Suprapubic skin (tissue), 4 donors: ENCODE measurements around the gene MAP4. TPM values are rescaled to one million over a fixed set of nuclear protein-coding genes. Genes with fewer than 3 reads are reported as not detected.

Source experiments
- DNase-seq, 2 donors: peaks; one replicate each; pipeline ENCODE4 v3.0.0-alpha.2; 2019; ENCODE audit warnings: low spot score in 2 of 2
- H3K27ac ChIP-seq: fragments of 200-600 bp; sonication (generic); one replicate; pipeline ENCODE4 v1.5.1; 2019
- H3K27me3 ChIP-seq: fragments of 200-600 bp; sonication (generic); one replicate; pipeline ENCODE4 v1.5.1; 2019
- H3K36me3 ChIP-seq: fragments of 200-600 bp; sonication (generic); one replicate; pipeline ENCODE4 v1.5.1; 2019
- H3K4me1 ChIP-seq: fragments of 200-600 bp; sonication (generic); one replicate; pipeline ENCODE4 v1.5.1; 2019
- H3K4me3 ChIP-seq: fragments of 200-600 bp; sonication (generic); one replicate; pipeline ENCODE4 v1.5.1; 2019; ENCODE audit warnings: mild to moderate bottlenecking
- H3K9me3 ChIP-seq: fragments of 200-600 bp; sonication (generic); one replicate; pipeline ENCODE4 v1.5.1; 2019
- EP300 ChIP-seq: sonication (generic); formaldehyde crosslinking; IDR thresholded peaks from one replicate; pipeline ENCODE4 v1.6.1; 2017; ENCODE audit warnings: antibody characterized with exemption
- POLR2A ChIP-seq, 2 donors: fragments of 450-650 bp; IDR thresholded peaks; one replicate each; pipeline ENCODE4 v1.6.1; 2017; ENCODE audit warnings: antibody characterized with exemption in 2 of 2, mild to moderate bottlenecking in 2 of 2, moderate library complexity in 2 of 2
- POLR2AphosphoS5 ChIP-seq, 3 donors: sonication (generic); formaldehyde crosslinking; IDR thresholded peaks; one replicate each; pipeline ENCODE4 v1.6.1; 2017; ENCODE audit warnings: antibody characterized with exemption in 3 of 3
- WGBS: methylation state at CpG from one replicate; pipeline ENCODE4 v1.1.5; 2018; 5-methylcytosine and 5-hydroxymethylcytosine counted together
- total RNA-seq, 4 donors: library from RNA; depleted of rRNA; stranded (reverse); fragments of >200 nt; gene quantifications; one replicate each; pipeline ENCODE4 v1.1.0, GENCODE V29; 2016
- TF ChIP-seq, protein P1 (sequence below), 2 donors: fragments of 200-600 bp in 1 of 2; fragments of 450-650 bp in 1 of 2; sonication (generic) in 1 of 2; IDR thresholded peaks; one replicate each; pipeline ENCODE4 v1.5.1; 2016 to 2019; ENCODE audit warnings: antibody characterized with exemption in 2 of 2, mild to moderate bottlenecking in 1 of 2, moderate library complexity in 1 of 2

MAP4 gene
- total RNA-seq, 4 donors from 2014 or later, result 132 to 162 (median 144) TPM

- WGBS, result 6% methylated on average over 1 of the region's 1 CpG
- TF ChIP-seq EP300, result no peak
- no peak for TF ChIP-seq POLR2A (IDR thresholded peaks at IDR 0.05)
- no peak for TF ChIP-seq POLR2AphosphoS5 (IDR thresholded peaks at IDR 0.05)
- TF ChIP-seq, protein P1, sequence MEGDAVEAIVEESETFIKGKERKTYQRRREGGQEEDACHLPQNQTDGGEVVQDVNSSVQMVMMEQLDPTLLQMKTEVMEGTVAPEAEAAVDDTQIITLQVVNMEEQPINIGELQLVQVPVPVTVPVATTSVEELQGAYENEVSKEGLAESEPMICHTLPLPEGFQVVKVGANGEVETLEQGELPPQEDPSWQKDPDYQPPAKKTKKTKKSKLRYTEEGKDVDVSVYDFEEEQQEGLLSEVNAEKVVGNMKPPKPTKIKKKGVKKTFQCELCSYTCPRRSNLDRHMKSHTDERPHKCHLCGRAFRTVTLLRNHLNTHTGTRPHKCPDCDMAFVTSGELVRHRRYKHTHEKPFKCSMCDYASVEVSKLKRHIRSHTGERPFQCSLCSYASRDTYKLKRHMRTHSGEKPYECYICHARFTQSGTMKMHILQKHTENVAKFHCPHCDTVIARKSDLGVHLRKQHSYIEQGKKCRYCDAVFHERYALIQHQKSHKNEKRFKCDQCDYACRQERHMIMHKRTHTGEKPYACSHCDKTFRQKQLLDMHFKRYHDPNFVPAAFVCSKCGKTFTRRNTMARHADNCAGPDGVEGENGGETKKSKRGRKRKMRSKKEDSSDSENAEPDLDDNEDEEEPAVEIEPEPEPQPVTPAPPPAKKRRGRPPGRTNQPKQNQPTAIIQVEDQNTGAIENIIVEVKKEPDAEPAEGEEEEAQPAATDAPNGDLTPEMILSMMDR (IDR thresholded peaks at IDR 0.05), result no peak
- H3K4me1 ChIP-seq, result peaks cover 23% of the 10 kb centered on the region
Measured at GRCh38 chr3:47985381-47985780, 30.8 kb downstream of the MAP4 start.

DNA sequence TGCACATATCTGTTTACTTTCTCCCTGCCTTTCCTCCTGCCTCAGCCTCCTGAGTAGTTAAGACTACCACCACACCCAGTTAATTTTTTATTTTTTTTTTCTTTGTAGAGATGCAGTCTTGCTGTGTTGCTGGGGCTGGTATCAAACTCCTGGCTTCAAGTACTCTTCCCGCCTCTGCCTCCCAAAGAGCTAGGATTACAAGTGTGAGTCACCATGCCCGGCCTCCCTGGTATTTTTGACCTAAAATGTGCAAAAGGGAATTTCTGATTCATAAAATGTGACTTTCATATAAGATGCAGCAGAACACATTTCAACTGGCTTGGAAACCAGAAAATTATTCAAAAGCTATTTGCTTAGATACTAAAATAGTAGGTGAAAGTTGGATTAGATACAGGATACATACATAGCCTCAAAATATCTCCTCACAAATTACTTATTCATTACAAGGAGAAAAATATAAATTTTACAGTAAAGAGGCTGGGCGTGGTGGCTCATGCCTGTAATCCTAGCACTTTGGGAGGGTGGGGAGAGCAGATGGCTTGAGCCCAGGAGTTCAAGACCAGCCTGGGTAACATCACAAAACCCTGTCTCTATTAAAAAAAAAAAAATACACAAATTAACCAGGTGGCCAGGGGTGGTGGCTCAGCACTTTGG is 32.0 kb downstream of the MAP4 start:
- H3K27me3 ChIP-seq, result no peaks in the 10 kb centered on the region
- no peak overlapping the region for H3K4me3 ChIP-seq
- WGBS, result 52% methylated on average over 3 of the region's 3 CpGs
- peaks cover 16% of the 10 kb centered on the region for H3K4me1 ChIP-seq
- TF ChIP-seq, protein P1 (IDR thresholded peaks at IDR 0.05), result no peak
- no peak for TF ChIP-seq EP300
- TF ChIP-seq POLR2A (IDR thresholded peaks at IDR 0.05), result no peak
- TF ChIP-seq POLR2AphosphoS5 (IDR thresholded peaks at IDR 0.05), result no peak
- H3K9me3 ChIP-seq, result no peaks in the 10 kb centered on the region
- no peaks in the 10 kb centered on the region for H3K36me3 ChIP-seq
- no peak overlapping the region for H3K27ac ChIP-seq
- DNase-seq, result no peak

More at GRCh38 chr3:47985381-47985780, 30.8 kb downstream of the MAP4 start:
- Histone ChIP-seq H3K36me3 (no peaks in the 10 kb centered on the region), H3K9me3 (no peaks in the 10 kb centered on the region), H3K27ac (no peak overlapping the region), H3K27me3 (no peaks in the 10 kb centered on the region), H3K4me3 (no peak overlapping the region)
- no peak for DNase-seq

DNA sequence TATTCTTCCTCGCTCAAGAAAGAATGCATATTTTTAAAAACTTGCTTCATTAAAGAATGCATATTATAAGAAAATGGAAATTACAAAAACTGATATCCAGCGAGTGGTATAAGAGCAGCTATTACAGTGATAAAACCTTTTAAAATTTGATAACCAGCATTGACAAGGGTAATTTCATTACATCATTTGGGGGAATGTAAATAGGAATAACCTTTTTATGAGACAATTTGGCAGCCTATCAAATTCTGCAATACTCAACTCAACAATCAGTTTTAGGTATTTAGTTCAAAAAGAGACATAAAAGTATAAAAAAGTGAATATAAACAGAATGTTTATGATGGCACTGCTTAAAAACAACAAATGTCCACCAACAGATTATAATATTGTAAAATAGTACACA is 35.4 kb downstream of the MAP4 start:
- Histone ChIP-seq H3K27me3 (no peaks in the 10 kb centered on the region), H3K27ac (no peak overlapping the region), H3K9me3 (no peaks in the 10 kb centered on the region), H3K4me3 (no peak overlapping the region), H3K36me3 (peaks cover 2% of the 10 kb centered on the region), H3K4me1 (peaks cover 13% of the 10 kb centered on the region)
- DNase-seq, result no peak
- no peak for TF ChIP-seq POLR2AphosphoS5 (IDR thresholded peaks at IDR 0.05)
- no peak for TF ChIP-seq POLR2A (IDR thresholded peaks at IDR 0.05)
- TF ChIP-seq EP300, result no peak
- TF ChIP-seq, protein P1 (IDR thresholded peaks at IDR 0.05), result no peak
- WGBS, result 94% methylated on average over 2 of the region's 2 CpGs

- DNase-seq, result no peak
- H3K27ac ChIP-seq, result no peak overlapping the region
- H3K4me1 ChIP-seq, result no peaks in the 10 kb centered on the region
- H3K4me3 ChIP-seq, result no peak overlapping the region
- 97% methylated on average over 1 of the region's 1 CpG for WGBS
- H3K36me3 ChIP-seq, result peaks cover 2% of the 10 kb centered on the region
- no peak for TF ChIP-seq POLR2A (IDR thresholded peaks at IDR 0.05)
- TF ChIP-seq EP300, result no peak
- TF ChIP-seq, protein P1 (IDR thresholded peaks at IDR 0.05), result no peak
- no peak for TF ChIP-seq POLR2AphosphoS5 (IDR thresholded peaks at IDR 0.05)
- H3K9me3 ChIP-seq, result no peaks in the 10 kb centered on the region
- H3K27me3 ChIP-seq, result no peaks in the 10 kb centered on the region
Measured at GRCh38 chr3:47979070-47979469, 37.1 kb downstream of the MAP4 start.

- H3K9me3 ChIP-seq, result no peaks in the 10 kb centered on the region
- no peak for TF ChIP-seq EP300
- TF ChIP-seq POLR2AphosphoS5 (IDR thresholded peaks at IDR 0.05), result no peak
- TF ChIP-seq POLR2A (IDR thresholded peaks at IDR 0.05), result no peak
- TF ChIP-seq, protein P1 (IDR thresholded peaks at IDR 0.05), result no peak
- no peaks in the 10 kb centered on the region for H3K27me3 ChIP-seq
- H3K4me3 ChIP-seq, result no peak overlapping the region
- 96% methylated on average over 8 of the region's 8 CpGs for WGBS
- no peak overlapping the region for H3K27ac ChIP-seq
- no peak for DNase-seq
- H3K4me1 ChIP-seq, result no peaks in the 10 kb centered on the region
- H3K36me3 ChIP-seq, result peaks cover 2% of the 10 kb centered on the region
Measured at GRCh38 chr3:47978386-47978785, 37.8 kb downstream of the MAP4 start.
